Prostate gland (tissue), 2 donors: ENCODE results near the gene RPS6KC1. TPM values are rescaled to one million over a fixed set of nuclear protein-coding genes. Genes with fewer than 3 reads are reported as not detected.

Source experiments
- DNase-seq: peaks from one replicate; pipeline ENCODE4 v3.0.0-alpha.2; 2019; ENCODE audit warnings: low spot score
- H3K27ac ChIP-seq, 2 donors: fragments of 200-600 bp; sonication (generic); 2 replicates each; pipeline ENCODE4 v1.5.1; 2017 to 2019
- H3K27me3 ChIP-seq: fragments of 200-600 bp; sonication (generic); replicated peaks from 2 replicates; pipeline ENCODE4 v1.5.1; 2019; ENCODE audit not compliant: insufficient read depth
- H3K36me3 ChIP-seq, 2 donors: fragments of 200-600 bp; sonication (generic); 1 replicate in 1 of 2; 2 replicates in 1 of 2; pipeline versions ENCODE4 v1.5.1 to v1.8.1; 2017 to 2019
- H3K4me1 ChIP-seq: fragments of 200-600 bp; sonication (generic); replicated peaks from 2 replicates; pipeline ENCODE4 v1.5.1; 2019
- H3K4me3 ChIP-seq, 2 donors: fragments of 200-600 bp; sonication (generic); 2 replicates each; pipeline ENCODE4 v1.5.1; 2017 to 2019
- H3K9me3 ChIP-seq: fragments of 200-600 bp; sonication (generic); 2 replicates; pipeline ENCODE4 v1.5.1; 2017
- CTCF ChIP-seq, 4 experiments: fragments of 200-600 bp in 2 of 4; fragments of 450-650 bp in 2 of 4; sonication (generic) in 2 of 4; IDR thresholded peaks; 1 replicate in 3 of 4; 2 replicates in 1 of 4; pipeline ENCODE4 v1.5.1; 2016 to 2019; ENCODE audit warnings: antibody characterized with exemption in 4 of 4, mild to moderate bottlenecking in 2 of 4, moderate library complexity in 2 of 4
- POLR2A ChIP-seq: fragments of 450-650 bp; IDR thresholded peaks from one replicate; pipeline ENCODE4 v1.6.1; 2016; ENCODE audit warnings: antibody characterized with exemption, mild to moderate bottlenecking
- POLR2AphosphoS5 ChIP-seq: sonication (generic); formaldehyde crosslinking; IDR thresholded peaks from one replicate; pipeline ENCODE4 v1.6.1; 2017; ENCODE audit warnings: antibody characterized with exemption
- WGBS: methylation state at CpG from one replicate; pipeline ENCODE4 v1.1.5; 2018; 5-methylcytosine and 5-hydroxymethylcytosine counted together
- intact Hi-C: fragments of 100-400 bp; cut with DNase I; formaldehyde crosslinking; loops from one replicate; pipeline ENCODE4 v1.14.2; 2022
- total RNA-seq, 2 donors: library from RNA; depleted of rRNA; stranded (reverse); fragments of >200 nt; gene quantifications; one replicate each; pipeline ENCODE4 v1.1.0, GENCODE V29; 2016

The RPS6KC1 gene
- total RNA-seq, 2 donors from 2014 or later, result 32.6 to 35.3 TPM

- Histone ChIP-seq H3K27me3 (no peaks in the 10 kb centered on the region), H3K27ac (no peak overlapping the region), H3K4me1 (no peaks in the 10 kb centered on the region), H3K36me3 (no peaks in the 10 kb centered on the region), H3K9me3 (no peaks in the 10 kb centered on the region), H3K4me3 (no peak overlapping the region)
- intact Hi-C loops, result no loop called here
- DNase-seq, result no peak
- TF ChIP-seq POLR2A (no peak), POLR2AphosphoS5 (no peak), CTCF (IDR thresholded peaks at IDR 0.05) (no peak)
- WGBS, result 93% methylated on average over 2 of the region's 2 CpGs
Observed at GRCh38 chr1:213075725-213076124, 24.7 kb downstream of the RPS6KC1 start.

GRCh38 chr1:213082420-213083111 lies 31.5 kb downstream of the RPS6KC1 start:
- TF ChIP-seq POLR2A (no peak), POLR2AphosphoS5 (no peak), CTCF (IDR thresholded peaks at IDR 0.05) (no peak)

GRCh38 chr1:213083112-213083445 lies 32.0 kb downstream of the RPS6KC1 start:
- Histone ChIP-seq H3K9me3 (no peaks in the 10 kb centered on the region), H3K4me3 (no peak overlapping the region), H3K36me3 (no peaks in the 10 kb centered on the region), H3K4me1 (no peaks in the 10 kb centered on the region), H3K27ac (no peak overlapping the region), H3K27me3 (no peaks in the 10 kb centered on the region)
- 100% methylated on average over 3 of the region's 3 CpGs for WGBS
- no peak for TF ChIP-seq CTCF (IDR thresholded peaks at IDR 0.05)
- DNase-seq, result no peak
- intact Hi-C loops, result no loop called here

More at GRCh38 chr1:213082420-213083111, 31.5 kb downstream of the RPS6KC1 start:
- 90% methylated on average over 2 of the region's 2 CpGs for WGBS
- Histone ChIP-seq H3K4me3 (no peak overlapping the region), H3K27me3 (no peaks in the 10 kb centered on the region), H3K36me3 (no peaks in the 10 kb centered on the region), H3K4me1 (no peaks in the 10 kb centered on the region), H3K27ac (no peak overlapping the region), H3K9me3 (no peaks in the 10 kb centered on the region)
- no peak for DNase-seq
- intact Hi-C loops, result no loop called here

- no peak overlapping the region for H3K27ac ChIP-seq
- 83% methylated on average over 3 of the region's 3 CpGs for WGBS
Observed at GRCh38 chr1:213087911-213088310, 36.9 kb downstream of the RPS6KC1 start.

More at GRCh38 chr1:213087911-213088310, 36.9 kb downstream of the RPS6KC1 start:
- Histone ChIP-seq H3K4me3 (no peak overlapping the region), H3K4me1 (no peaks in the 10 kb centered on the region), H3K27me3 (no peaks in the 10 kb centered on the region), H3K9me3 (no peaks in the 10 kb centered on the region), H3K36me3 (no peaks in the 10 kb centered on the region)
- TF ChIP-seq POLR2AphosphoS5 (no peak), CTCF (IDR thresholded peaks at IDR 0.05) (no peak), POLR2A (no peak)
- intact Hi-C loops, result no loop called here
- no peak for DNase-seq
